Transverse colon (tissue), 4 donors: Measurements from ENCODE around the gene ARHGAP8.

Experiments used
- POLR2AphosphoS5 ChIP-seq, 3 donors: sonication (generic); formaldehyde crosslinking; IDR thresholded peaks; one replicate each; pipeline ENCODE4 v1.6.1; 2016; ENCODE audit warnings: antibody characterized with exemption in 3 of 3
- TF ChIP-seq, protein P1 (sequence below), 5 experiments: fragments of 200-600 bp in 3 of 5; fragments of 450-650 bp in 2 of 5; sonication (generic) in 3 of 5; IDR thresholded peaks; 1 replicate in 2 of 5; 2 replicates in 3 of 5; pipeline ENCODE4 v1.5.1; 2016 to 2017; ENCODE audit warnings: antibody characterized with exemption in 5 of 5, inconsistent platforms in 3 of 5, mild to moderate bottlenecking in 2 of 5, moderate library complexity in 1 of 5

- no peak for TF ChIP-seq POLR2AphosphoS5 (IDR thresholded peaks at IDR 0.05)
- TF ChIP-seq, protein P1, sequence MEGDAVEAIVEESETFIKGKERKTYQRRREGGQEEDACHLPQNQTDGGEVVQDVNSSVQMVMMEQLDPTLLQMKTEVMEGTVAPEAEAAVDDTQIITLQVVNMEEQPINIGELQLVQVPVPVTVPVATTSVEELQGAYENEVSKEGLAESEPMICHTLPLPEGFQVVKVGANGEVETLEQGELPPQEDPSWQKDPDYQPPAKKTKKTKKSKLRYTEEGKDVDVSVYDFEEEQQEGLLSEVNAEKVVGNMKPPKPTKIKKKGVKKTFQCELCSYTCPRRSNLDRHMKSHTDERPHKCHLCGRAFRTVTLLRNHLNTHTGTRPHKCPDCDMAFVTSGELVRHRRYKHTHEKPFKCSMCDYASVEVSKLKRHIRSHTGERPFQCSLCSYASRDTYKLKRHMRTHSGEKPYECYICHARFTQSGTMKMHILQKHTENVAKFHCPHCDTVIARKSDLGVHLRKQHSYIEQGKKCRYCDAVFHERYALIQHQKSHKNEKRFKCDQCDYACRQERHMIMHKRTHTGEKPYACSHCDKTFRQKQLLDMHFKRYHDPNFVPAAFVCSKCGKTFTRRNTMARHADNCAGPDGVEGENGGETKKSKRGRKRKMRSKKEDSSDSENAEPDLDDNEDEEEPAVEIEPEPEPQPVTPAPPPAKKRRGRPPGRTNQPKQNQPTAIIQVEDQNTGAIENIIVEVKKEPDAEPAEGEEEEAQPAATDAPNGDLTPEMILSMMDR (IDR thresholded peaks at IDR 0.05) = no peak
Observed at GRCh38 chr22:44816141-44816540, 63.8 kb downstream of the ARHGAP8 start.
